Stimulated activated CD4-positive, alpha-beta T cell treated with anti-CD3 and anti-CD28 coated beads, Interleukin-1b, Interleukin-23, amount 100 ng/mL, for 4 hours (primary cell): ENCODE results near the gene GPR179.

Experiments
- DNase-seq, 2 donors: peaks; one replicate each; pipeline ENCODE4 v3.0.0-alpha.2; 2020; ENCODE audit warnings: low read depth in 2 of 2

Gene GPR179

GRCh38 chr17:38343608-38344419, at the start of gene GPR179:
Gene GPR179 (minus strand): TSS chr17:38343956. CDS start chr17:38343789, 167 bp downstream.
- no peak for DNase-seq

- no peak for DNase-seq
These were observed 35.7 kb upstream of the GPR179 start for GRCh38 chr17:38379448-38379847.

- DNase-seq = no peak
These were observed 25.5 kb upstream of the GPR179 start for GRCh38 chr17:38369124-38369886.

- DNase-seq = no peak
These were observed 21.0 kb upstream of the GPR179 start for GRCh38 chr17:38364741-38365140.

GRCh38 chr17:38363016-38363415, 19.3 kb upstream of the GPR179 start:
- no peak for DNase-seq

- no peak for DNase-seq
These were observed 18.1 kb upstream of the GPR179 start for GRCh38 chr17:38361694-38362465.

DNA sequence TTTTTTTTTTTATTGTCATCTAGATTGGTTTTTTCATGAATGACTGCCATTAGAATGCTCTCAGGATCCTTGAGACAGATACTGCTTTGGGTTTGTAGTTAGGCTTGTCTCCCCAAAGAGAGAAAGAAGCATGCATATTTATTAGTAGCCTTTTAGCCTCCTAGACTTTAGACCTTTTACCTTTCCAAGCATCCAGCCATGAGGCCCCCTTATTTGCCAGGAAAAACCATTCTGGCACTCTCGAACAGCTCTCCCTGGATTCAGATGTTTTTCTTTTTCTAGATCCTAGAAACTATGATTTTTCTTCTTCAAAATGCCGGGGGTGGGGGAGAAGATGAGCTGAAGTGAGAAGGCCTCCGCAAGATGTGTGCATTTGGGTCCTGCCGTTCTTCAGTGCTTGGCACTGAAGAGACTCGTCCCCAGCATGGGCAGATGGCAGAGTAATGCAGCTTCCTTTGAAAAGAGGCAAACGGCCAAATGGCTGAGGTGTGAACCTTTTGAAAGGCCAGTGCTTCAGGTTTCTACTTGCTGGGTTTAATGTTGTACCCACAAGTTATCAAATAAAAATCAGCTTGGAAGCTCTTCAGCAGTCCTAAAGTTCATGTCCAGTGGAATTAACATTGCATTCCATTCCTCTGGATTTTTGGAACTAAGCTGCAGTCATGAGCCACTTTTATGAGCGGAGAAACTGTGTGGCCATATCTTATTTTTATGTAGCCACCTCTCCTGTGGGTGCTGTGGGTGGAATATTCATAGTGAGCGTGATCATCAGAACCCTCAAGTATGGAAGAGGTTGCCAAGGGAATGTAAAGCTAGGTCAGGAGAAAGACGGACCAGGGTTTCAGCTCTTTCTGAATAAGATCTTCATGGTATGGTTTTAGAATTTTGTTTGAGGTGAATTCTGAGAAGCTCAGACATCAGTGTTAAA, 15.1 kb upstream of the GPR179 start:
- DNase-seq = no peak

GRCh38 chr17:38357486-38358123, 13.8 kb upstream of the GPR179 start:
- no peak for DNase-seq

DNA sequence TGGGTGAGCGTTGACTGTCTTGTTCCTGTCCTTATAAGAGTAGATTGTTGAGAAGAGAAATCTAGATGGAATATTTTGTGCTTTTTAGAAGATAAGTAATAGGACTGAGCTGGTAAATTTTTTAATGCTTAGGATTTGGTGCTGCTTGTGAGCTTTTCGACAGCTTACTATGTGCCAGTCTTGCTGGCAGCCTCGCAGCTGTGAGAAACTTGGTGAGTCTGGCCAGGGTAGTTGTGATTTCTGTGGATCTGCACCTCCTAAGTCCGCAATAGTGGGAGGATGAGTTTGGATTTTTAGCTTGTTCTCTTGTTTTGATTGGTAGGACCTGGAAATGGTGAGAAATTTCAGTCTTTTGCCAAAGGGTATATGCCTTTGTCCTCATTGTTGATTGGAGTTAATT, 11.5 kb upstream of the GPR179 start:
- DNase-seq = no peak

DNA sequence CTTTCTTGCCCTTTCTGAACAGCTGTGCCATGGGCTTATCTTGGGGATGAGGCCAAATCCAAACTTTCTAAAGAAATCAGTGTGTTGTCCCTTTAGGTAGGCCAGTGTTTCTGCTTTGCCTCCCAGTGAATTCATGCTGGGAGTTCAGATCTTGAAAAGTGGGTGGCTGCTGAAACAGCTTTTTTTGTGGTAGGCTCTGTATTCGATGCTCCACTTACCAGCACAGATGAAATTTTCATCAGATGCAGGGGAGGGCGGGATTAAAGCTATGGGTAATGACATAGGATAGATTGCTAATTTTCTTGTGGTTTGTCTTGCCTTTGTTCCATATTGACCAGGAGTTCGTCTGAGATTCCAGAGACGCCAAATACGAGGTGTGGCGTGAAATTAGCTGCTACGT, 10.7 kb upstream of the GPR179 start:
- DNase-seq = no peak

GRCh38 chr17:38353668-38354067, 9.9 kb upstream of the GPR179 start:
- DNase-seq = no peak

DNA sequence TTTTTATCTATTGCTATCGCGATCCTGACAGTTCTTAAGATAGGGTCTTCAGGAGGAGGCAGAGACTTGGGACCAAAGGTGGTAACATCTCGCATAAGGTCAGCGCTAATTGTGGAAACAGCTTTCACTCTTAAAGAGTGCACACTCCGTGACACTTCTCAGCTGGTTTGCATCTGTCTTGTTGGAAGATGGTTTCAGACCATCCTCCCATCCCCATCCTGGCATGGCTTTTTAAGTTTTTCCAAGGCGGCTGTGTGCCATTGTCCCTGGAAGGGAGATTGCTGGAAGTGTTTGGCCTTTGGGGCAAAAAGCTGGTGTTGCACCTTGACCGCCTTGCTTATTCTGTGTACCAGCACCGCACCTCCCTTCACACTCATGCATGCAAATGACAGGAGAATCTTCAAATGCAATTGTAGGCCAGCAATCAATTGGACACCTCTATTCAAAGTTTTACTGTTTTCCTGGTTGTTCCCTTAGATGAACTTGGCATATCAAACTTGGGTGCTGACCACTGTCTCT, 9.4 kb upstream of the GPR179 start:
- no peak for DNase-seq

GRCh38 chr17:38352245-38353085, 8.7 kb upstream of the GPR179 start:
- no peak for DNase-seq

- DNase-seq = peak; percentile 89 to 96
These were observed 7.9 kb upstream of the GPR179 start, which contains the start of gene SOCS7 for GRCh38 chr17:38351412-38352222. Gene SOCS7 (plus strand): TSS chr17:38351844. CDS start chr17:38352053, 209 bp downstream.

DNA sequence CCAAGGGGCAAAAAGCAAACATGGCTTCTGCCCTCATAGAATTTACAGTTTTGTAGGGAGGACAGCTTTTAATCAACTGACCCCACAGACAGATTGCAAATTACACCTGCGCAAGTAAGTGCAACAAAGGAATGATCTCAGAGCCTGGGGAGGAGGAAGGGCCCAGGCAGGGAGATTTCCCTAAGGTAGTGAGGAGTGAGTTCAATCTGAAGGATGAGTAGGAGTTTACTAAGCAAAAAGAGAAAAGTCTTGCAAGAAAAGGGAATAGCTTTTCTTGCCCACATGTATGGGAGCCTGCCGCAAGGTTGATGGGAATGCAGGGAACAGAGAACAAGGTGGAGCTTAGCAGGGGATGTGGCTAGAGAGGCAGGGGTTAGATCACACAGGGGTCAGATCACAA, 6.3 kb upstream of the GPR179 start:
- DNase-seq = no peak

GRCh38 chr17:38349097-38349730, 5.5 kb upstream of the GPR179 start:
- peak; percentile 77 to 80 for DNase-seq

GRCh38 chr17:38345743-38346142, 2.0 kb upstream of the GPR179 start:
- DNase-seq = no peak

DNA sequence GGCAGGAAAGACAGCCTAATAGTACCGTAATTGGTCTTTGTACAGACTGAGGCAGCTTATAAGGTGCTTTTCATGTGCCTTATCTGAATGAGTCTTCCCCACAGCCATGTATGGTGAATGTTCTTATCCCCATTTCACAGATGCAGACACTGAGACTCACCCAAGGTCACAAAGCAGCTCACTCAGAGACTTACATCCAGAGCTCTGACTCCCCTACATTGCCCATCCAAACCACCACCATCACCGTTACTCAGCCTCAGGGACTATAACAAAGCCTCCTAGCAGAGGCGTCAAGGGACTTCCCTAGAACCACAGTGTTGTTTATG, 627 bp upstream of the GPR179 start:
- DNase-seq = no peak
